Uterus (tissue), 4 donors: ENCODE results near the gene GLCE. TPM values are rescaled to one million over a fixed set of nuclear protein-coding genes. Genes with fewer than 3 reads are reported as not detected.

Source experiments
- DNase-seq, 2 donors: peaks; one replicate each; pipeline ENCODE4 v3.0.0-alpha.2; 2019 to 2020
- H3K27ac ChIP-seq, 2 donors: fragments of 200-600 bp; sonication (generic); 1 replicate in 1 of 2; 2 replicates in 1 of 2; pipeline ENCODE4 v1.5.1; 2016 to 2018
- H3K27me3 ChIP-seq, 2 donors: fragments of 200-600 bp; sonication (generic); one replicate each; pipeline ENCODE4 v1.5.1; 2018 to 2019; ENCODE audit warnings: control low read depth in 1 of 2
- H3K36me3 ChIP-seq, 2 donors: fragments of 200-600 bp; sonication (generic); one replicate each; pipeline ENCODE4 v1.5.1; 2019; ENCODE audit warnings: control low read depth in 1 of 2
- H3K4me1 ChIP-seq, 2 donors: fragments of 200-600 bp; sonication (generic); one replicate each; pipeline ENCODE4 v1.5.1; 2018 to 2019; ENCODE audit warnings: control low read depth in 1 of 2
- H3K4me3 ChIP-seq, 2 donors: fragments of 200-600 bp; sonication (generic); 1 replicate in 1 of 2; 2 replicates in 1 of 2; pipeline ENCODE4 v1.5.1; 2018 to 2019; ENCODE audit warnings: mild to moderate bottlenecking in 1 of 2
- H3K9me3 ChIP-seq, 2 donors: fragments of 200-600 bp; sonication (generic); one replicate each; pipeline ENCODE4 v1.5.1; 2019; ENCODE audit warnings: control low read depth in 1 of 2
- CTCF ChIP-seq, 4 experiments: fragments of 200-600 bp in 2 of 4; fragments of 450-650 bp in 2 of 4; sonication (generic) in 2 of 4; IDR thresholded peaks; one replicate each; pipeline ENCODE4 v1.5.1; 2016 to 2019; ENCODE audit warnings: antibody characterized with exemption in 4 of 4, mild to moderate bottlenecking in 2 of 4, moderate library complexity in 1 of 4
- POLR2A ChIP-seq, 2 donors: fragments of 450-650 bp; IDR thresholded peaks; one replicate each; pipeline ENCODE4 v1.6.1; 2016; ENCODE audit warnings: antibody characterized with exemption in 2 of 2, mild to moderate bottlenecking in 1 of 2, moderate library complexity in 1 of 2
- intact Hi-C: fragments of 100-400 bp; cut with DNase I; formaldehyde crosslinking; loops from one replicate; pipeline ENCODE4 v1.15.1; 2023; ENCODE audit warnings: low total_unique reads
- total RNA-seq, 4 donors: library from RNA; depleted of rRNA in 3 of 4; stranded (reverse); fragments of >200 nt in 3 of 4; gene quantifications; one replicate each; pipeline versions ENCODE4 v1.1.0 to v1.2.4, GENCODE V29; 2014 to 2023
- donor health status: DM: yes; HTN: yes; CAD: no.

Gene GLCE
- total RNA-seq, 4 donors from 2014 or later = 3.1 to 46.0 (median 14.7) TPM

GRCh38 chr15:69253156-69253555, 92.7 kb downstream of the GLCE start:
- H3K4me1 ChIP-seq = no peaks in the 10 kb centered on the region
- H3K27me3 ChIP-seq = no peaks in the 10 kb centered on the region
- DNase-seq = peak in 1 of 2 donors; percentile 18
- H3K4me3 ChIP-seq = no peak overlapping the region
- intact Hi-C loops = no loop called here
- H3K9me3 ChIP-seq = no peaks in the 10 kb centered on the region
- TF ChIP-seq CTCF (IDR thresholded peaks at IDR 0.05) (no peak), POLR2A (IDR thresholded peaks at IDR 0.05) (no peak)
- H3K27ac ChIP-seq = no peak overlapping the region
- no peaks in the 10 kb centered on the region for H3K36me3 ChIP-seq

GRCh38 chr15:69265347-69265955, 105.0 kb downstream of the GLCE start:
- intact Hi-C loops = loop anchor here (10.0 kb wide), 1 partner anchor 211 kb away; no protein-coding TSS in a partner anchor
- no peaks in the 10 kb centered on the region for H3K27me3 ChIP-seq
- no peak overlapping the region for H3K4me3 ChIP-seq
- H3K27ac ChIP-seq = no peak overlapping the region
- DNase-seq = no peak
- no peaks in the 10 kb centered on the region for H3K9me3 ChIP-seq
- TF ChIP-seq CTCF (IDR thresholded peaks at IDR 0.05) (peak; percentile 43 to 54 (median 46)), POLR2A (IDR thresholded peaks at IDR 0.05) (no peak)
- H3K4me1 ChIP-seq = no peaks in the 10 kb centered on the region
- H3K36me3 ChIP-seq = no peaks in the 10 kb centered on the region

GRCh38 chr15:69271217-69271616, 110.8 kb downstream of the GLCE start:
- H3K27ac ChIP-seq = no peak overlapping the region
- no peaks in the 10 kb centered on the region for H3K4me1 ChIP-seq
- H3K9me3 ChIP-seq = no peaks in the 10 kb centered on the region
- intact Hi-C loops = no loop called here
- H3K4me3 ChIP-seq = no peak overlapping the region
- no peaks in the 10 kb centered on the region for H3K27me3 ChIP-seq
- no peak for TF ChIP-seq POLR2A (IDR thresholded peaks at IDR 0.05)
- TF ChIP-seq CTCF (IDR thresholded peaks at IDR 0.05) = no peak
- DNase-seq = no peak
- H3K36me3 ChIP-seq = no peaks in the 10 kb centered on the region

- H3K27me3 ChIP-seq = no peaks in the 10 kb centered on the region
- H3K27ac ChIP-seq = no peak overlapping the region
- H3K9me3 ChIP-seq = no peaks in the 10 kb centered on the region
- no peak for DNase-seq
- H3K4me3 ChIP-seq = no peak overlapping the region
- TF ChIP-seq CTCF (IDR thresholded peaks at IDR 0.05) = no peak
- TF ChIP-seq POLR2A (IDR thresholded peaks at IDR 0.05) = no peak
- intact Hi-C loops = no loop called here
- no peaks in the 10 kb centered on the region for H3K4me1 ChIP-seq
- H3K36me3 ChIP-seq = no peaks in the 10 kb centered on the region
Observed at GRCh38 chr15:69272139-69272538, 111.7 kb downstream of the GLCE start.

- no peak overlapping the region for H3K4me3 ChIP-seq
- TF ChIP-seq CTCF (IDR thresholded peaks at IDR 0.05) = no peak
- H3K9me3 ChIP-seq = no peaks in the 10 kb centered on the region
- no peaks in the 10 kb centered on the region for H3K4me1 ChIP-seq
- intact Hi-C loops = no loop called here
- no peaks in the 10 kb centered on the region for H3K27me3 ChIP-seq
- no peaks in the 10 kb centered on the region for H3K36me3 ChIP-seq
- DNase-seq = no peak
- H3K27ac ChIP-seq = no peak overlapping the region
Observed at GRCh38 chr15:69272891-69273290, 112.5 kb downstream of the GLCE start.
